Left ventricle myocardium inferior (tissue), 1 donor: Measurements from ENCODE around the gene DDX41. TPM values are rescaled to one million over a fixed set of nuclear protein-coding genes. Genes with fewer than 3 reads are reported as not detected.
A peak's percentile ranks its signal among the peaks of the same experiment; 100 is the strongest.

Source experiments
- DNase-seq: peaks from one replicate; pipeline ENCODE4 v3.0.0-alpha.2; 2020
- H3K27ac ChIP-seq: fragments of 200-600 bp; replicated peaks from 2 replicates; pipeline ENCODE4 v1.8.0; 2021
- H3K27me3 ChIP-seq: fragments of 200-600 bp; 2 replicates; pipeline ENCODE4 v1.8.0; 2021; ENCODE audit warnings: low read depth
- H3K36me3 ChIP-seq: fragments of 200-600 bp; 2 replicates; pipeline ENCODE4 v1.8.0; 2021
- H3K4me1 ChIP-seq: fragments of 200-600 bp; 2 replicates; pipeline ENCODE4 v1.8.0; 2021
- H3K4me3 ChIP-seq: fragments of 200-600 bp; 2 replicates; pipeline ENCODE4 v1.8.0; 2021; ENCODE audit warnings: mild to moderate bottlenecking, moderate library complexity
- H3K9me3 ChIP-seq: fragments of 200-600 bp; replicated peaks from 2 replicates; pipeline ENCODE4 v1.8.0; 2021
- CTCF ChIP-seq: fragments of 200-600 bp; IDR thresholded peaks from 2 replicates; pipeline ENCODE4 v1.8.0; 2021; ENCODE audit warnings: antibody characterized with exemption, mild to moderate bottlenecking, borderline replicate concordance
- intact Hi-C: fragments of 100-400 bp; cut with micrococcal nuclease; formaldehyde crosslinking; loops from one replicate; pipeline ENCODE4 v1.11.0; 2022
- total RNA-seq: library from RNA; stranded (reverse); fragmentation: NEBNext Ultra II Directional; extraction: Animal tissue kit (Norgen Biotek cat#: 25700); gene quantifications from one replicate; pipeline ENCODE4 v1.2.1, GENCODE V29; 2021
- donor health status: DM: no; HTN: yes; CAD: no; lungs with severe emphysema.

The DDX41 gene
- total RNA-seq, 1 donor from 2014 or later = 29.7 TPM

DNA sequence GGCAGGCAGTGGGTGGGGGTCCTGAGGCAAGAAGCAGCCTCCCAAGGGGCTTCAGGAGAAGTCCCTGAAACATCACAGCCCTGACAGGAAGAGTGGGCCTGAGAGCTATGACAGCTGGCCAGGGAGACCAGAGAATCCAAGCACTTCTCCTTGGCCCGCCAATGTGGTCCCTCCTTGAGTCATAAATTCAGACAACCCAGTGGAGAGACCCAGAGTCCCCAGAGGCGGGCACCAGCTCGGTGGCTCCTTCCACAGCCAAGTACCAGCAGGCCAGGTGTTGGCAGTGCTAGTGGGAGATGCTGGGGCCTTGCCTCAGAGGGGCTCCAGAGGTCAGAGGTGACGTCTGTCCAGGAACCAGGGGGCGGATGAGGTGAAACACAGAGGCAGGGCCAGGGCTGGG is 5.6 kb downstream of the DDX41 start:
- intact Hi-C loops = no loop called here
- Histone ChIP-seq H3K4me3 (no peak overlapping the region), H3K9me3 (no peaks in the 10 kb centered on the region), H3K4me1 (peaks cover 31% of the 10 kb centered on the region), H3K36me3 (peaks cover 53% of the 10 kb centered on the region), H3K27ac (no peak overlapping the region), H3K27me3 (no peaks in the 10 kb centered on the region)
- DNase-seq = no peak
- no peak for TF ChIP-seq CTCF

DNA sequence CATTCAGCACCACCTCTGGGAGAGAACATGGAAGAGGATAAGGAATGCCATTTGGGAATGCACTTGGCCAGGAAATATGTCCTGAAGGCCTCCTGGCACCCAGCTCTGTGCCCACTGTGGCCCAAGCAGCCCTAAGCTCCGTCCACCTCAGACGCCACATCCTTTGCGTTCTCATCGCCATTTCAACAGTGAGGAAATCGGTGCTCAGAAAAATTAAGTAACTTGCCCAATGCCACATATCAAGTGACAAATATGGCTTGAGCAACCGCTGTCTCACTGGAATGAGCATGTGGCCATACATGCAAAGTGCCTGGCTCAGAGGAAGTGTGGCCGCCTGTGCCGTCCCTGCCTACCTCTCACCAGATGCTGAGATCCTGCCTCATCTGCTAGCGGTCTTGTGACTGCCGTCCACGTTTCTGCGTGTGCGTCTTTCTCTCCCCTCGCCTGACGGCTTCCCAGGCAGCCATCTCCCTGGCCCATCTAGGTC is 6.2 kb downstream of the DDX41 start:
- no peak for DNase-seq
- no peak overlapping the region for H3K4me3 ChIP-seq

GRCh38 chr5:177509991-177510566 is 6.7 kb downstream of the DDX41 start:
- no peak overlapping the region for H3K4me3 ChIP-seq
- H3K4me1 ChIP-seq = peaks cover 20% of the 10 kb centered on the region
- H3K9me3 ChIP-seq = no peaks in the 10 kb centered on the region
- H3K27me3 ChIP-seq = no peaks in the 10 kb centered on the region
- peaks cover 45% of the 10 kb centered on the region for H3K36me3 ChIP-seq
- no peak for DNase-seq
- intact Hi-C loops = no loop called here
- no peak for TF ChIP-seq CTCF
- peak overlapping the region; percentile 56 for H3K27ac ChIP-seq

More for the DNA sequence above, 6.2 kb downstream of the DDX41 start:
- intact Hi-C loops = no loop called here
- Histone ChIP-seq H3K9me3 (no peaks in the 10 kb centered on the region), H3K4me1 (peaks cover 25% of the 10 kb centered on the region), H3K27me3 (no peaks in the 10 kb centered on the region), H3K27ac (no peak overlapping the region), H3K36me3 (peaks cover 50% of the 10 kb centered on the region)
- TF ChIP-seq CTCF = no peak

DNA sequence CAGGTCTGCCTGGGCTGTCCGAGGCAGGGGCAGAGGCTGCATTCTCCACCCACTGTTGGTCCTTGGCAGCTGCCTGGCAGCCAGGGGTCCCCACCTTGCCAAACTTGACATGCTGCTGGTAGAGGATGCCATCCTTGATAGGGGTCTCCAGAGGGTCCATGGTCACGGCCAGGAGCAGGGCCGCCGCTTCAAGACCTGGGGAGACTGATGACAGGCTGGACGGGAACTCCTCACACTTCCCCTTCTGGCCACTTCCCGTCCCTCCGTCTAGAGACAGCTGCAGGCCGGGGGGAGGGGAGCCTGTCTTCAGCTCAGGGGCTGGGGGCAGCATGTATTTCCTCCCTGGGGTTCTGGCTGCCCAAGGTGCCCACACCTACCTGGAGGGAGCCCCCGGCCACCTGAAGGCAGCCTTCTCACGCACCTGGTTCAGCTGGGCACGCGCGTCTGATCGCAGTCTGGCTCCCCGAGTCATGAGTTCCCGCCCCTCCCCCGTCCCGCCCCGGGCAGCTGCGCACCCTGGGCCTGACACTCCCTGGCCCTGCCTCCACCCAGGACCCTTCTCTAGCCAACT is 7.3 kb downstream of the DDX41 start, which contains the start of gene DOK3:
Gene DOK3, minus strand, starts transcription at position 446 of the 571 bp plus-strand sequence. Its CDS starts 286 bp downstream, at position 160.
- DNase-seq = peak; percentile 56
- no peaks in the 10 kb centered on the region for H3K9me3 ChIP-seq
- H3K4me1 ChIP-seq = peaks cover 15% of the 10 kb centered on the region
- peak within 1 kb of the TSS; percentile 56 for H3K27ac ChIP-seq
- H3K4me3 ChIP-seq = peak within 1 kb of the TSS; percentile 54
- H3K36me3 ChIP-seq = peaks cover 39% of the 10 kb centered on the region
- H3K27me3 ChIP-seq = no peaks in the 10 kb centered on the region
- no peak for TF ChIP-seq CTCF
- intact Hi-C loops = no loop called here

DNA sequence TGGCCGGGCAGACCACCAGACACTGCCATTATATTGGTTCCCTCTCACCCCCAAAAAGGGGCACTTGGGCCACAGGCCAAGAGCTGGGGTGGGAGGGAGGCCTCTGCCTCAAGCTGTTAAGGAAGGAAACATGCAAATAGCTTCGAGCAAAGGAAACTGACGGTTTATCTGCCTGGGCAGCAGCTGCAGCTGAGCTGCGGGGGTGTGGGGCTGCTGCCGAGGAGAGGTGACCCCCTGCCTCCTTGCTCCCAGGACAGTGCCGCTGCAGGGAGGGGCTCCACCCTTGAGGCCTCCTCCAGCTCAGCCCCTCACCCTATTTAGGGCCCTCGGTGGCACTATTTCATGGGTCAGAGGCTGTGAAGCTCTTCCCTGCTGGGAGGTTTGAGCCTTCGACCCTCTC is 7.9 kb downstream of the DDX41 start:
- Histone ChIP-seq H3K4me1 (peaks cover 11% of the 10 kb centered on the region), H3K4me3 (peak overlapping the region; percentile 54), H3K9me3 (no peaks in the 10 kb centered on the region), H3K27ac (peak overlapping the region; percentile 56), H3K27me3 (no peaks in the 10 kb centered on the region), H3K36me3 (peaks cover 32% of the 10 kb centered on the region)
- intact Hi-C loops = no loop called here
- no peak for DNase-seq
- TF ChIP-seq CTCF = no peak
